ENCODE results near the gene VCPKMT.
"Not testable (repeated sequence)": the region's sequence is repeated elsewhere in the genome, so short reads cannot be mapped to it uniquely, and the experiment has no call there.

Gene VCPKMT

DNA sequence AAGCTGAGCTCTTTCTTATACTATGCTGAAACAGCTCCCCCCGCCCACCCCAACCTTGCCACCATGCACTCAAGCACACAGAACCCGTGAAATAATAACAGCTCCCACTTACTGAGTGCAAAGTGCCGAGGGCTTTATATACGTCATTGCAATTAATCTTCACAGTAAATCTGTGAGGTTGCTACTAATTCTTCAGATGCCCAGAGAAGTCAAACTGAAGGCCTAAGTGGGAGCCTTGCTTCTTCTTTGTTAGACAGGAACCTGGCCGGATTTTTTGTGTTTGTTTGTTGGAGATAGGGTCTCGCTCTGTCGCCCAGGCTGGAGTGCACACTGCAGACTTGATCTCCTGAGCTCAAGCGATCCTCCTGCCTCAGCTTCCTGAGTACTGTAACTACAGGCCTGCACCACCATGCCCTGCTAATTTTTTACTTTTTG is 34.0 kb downstream of the VCPKMT start:
- Histone ChIP-seq H3K4me3 (ENCODE audit: severe bottlenecking) (no peak overlapping the region), H3K27me3 (ENCODE audit: insufficient read depth, poor library complexity, severe bottlenecking) (no peaks in the 10 kb centered on the region), H3K9me3 (ENCODE audit: severe bottlenecking) (no peaks in the 10 kb centered on the region), H3K27ac (ENCODE audit: poor library complexity, severe bottlenecking) (peak overlapping the region; percentile 62), H3K36me3 (ENCODE audit: low read depth) (no peaks in the 10 kb centered on the region), H3K4me1 (ENCODE audit: insufficient read depth, poor library complexity, severe bottlenecking) (peaks cover 17% of the 10 kb centered on the region)
- peak; percentile 47 for ATAC-seq (ENCODE audit: low read depth)
- no peak for DNase-seq (ENCODE audit: low spot score)
- TF ChIP-seq, protein P1, sequence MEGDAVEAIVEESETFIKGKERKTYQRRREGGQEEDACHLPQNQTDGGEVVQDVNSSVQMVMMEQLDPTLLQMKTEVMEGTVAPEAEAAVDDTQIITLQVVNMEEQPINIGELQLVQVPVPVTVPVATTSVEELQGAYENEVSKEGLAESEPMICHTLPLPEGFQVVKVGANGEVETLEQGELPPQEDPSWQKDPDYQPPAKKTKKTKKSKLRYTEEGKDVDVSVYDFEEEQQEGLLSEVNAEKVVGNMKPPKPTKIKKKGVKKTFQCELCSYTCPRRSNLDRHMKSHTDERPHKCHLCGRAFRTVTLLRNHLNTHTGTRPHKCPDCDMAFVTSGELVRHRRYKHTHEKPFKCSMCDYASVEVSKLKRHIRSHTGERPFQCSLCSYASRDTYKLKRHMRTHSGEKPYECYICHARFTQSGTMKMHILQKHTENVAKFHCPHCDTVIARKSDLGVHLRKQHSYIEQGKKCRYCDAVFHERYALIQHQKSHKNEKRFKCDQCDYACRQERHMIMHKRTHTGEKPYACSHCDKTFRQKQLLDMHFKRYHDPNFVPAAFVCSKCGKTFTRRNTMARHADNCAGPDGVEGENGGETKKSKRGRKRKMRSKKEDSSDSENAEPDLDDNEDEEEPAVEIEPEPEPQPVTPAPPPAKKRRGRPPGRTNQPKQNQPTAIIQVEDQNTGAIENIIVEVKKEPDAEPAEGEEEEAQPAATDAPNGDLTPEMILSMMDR (IDR thresholded peaks at IDR 0.05; ENCODE audit: poor library complexity, severe bottlenecking): no peak

DNA sequence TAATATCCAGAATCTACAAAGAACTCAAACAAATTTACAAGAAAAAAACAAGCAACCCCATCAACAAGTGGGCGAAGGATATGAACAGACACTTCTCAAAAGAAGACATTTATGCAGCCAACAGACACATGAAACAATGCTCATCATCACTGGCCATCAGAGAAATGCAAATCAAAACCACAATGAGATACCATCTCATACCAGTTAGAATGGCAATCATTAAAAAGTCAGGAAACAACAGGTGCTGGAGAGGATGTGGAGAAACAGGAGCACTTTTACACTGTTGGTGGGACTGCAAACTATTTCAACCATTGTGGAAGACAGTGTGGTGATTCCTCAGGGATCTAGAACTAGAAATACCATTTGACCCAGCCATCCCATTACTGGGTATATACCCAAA is 37.3 kb downstream of the VCPKMT start:
- H3K27me3 ChIP-seq (ENCODE audit: insufficient read depth, poor library complexity, severe bottlenecking); H3K27ac ChIP-seq (ENCODE audit: poor library complexity, severe bottlenecking); DNase-seq (ENCODE audit: low spot score); H3K4me3 ChIP-seq (ENCODE audit: severe bottlenecking); ATAC-seq (ENCODE audit: low read depth); H3K36me3 ChIP-seq (ENCODE audit: low read depth); H3K9me3 ChIP-seq (ENCODE audit: severe bottlenecking): not testable (repeated sequence)
- H3K4me1 ChIP-seq (ENCODE audit: insufficient read depth, poor library complexity, severe bottlenecking): peaks cover 17% of the 10 kb centered on the region

DNA sequence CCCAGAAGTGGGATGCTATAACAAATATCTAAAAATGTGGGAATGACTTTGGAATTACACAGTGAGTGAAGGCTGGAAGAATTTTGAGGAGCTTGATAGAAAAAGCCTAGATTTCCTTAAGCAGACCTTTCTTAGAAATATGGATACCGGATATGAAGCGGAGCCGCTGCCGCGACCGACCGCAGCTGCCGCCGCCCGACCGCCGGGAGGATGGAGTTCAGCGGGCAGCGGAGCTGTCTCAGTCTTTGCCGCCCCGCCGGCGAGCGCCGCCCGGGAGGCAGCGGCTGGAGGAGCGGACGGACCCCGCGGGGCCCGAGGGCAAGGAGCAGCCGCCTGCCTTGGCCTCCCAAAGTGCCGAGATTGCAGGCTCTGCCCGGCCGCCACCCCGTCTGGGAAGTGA is 42.7 kb downstream of the VCPKMT start:
- not testable (repeated sequence) for H3K36me3 ChIP-seq (ENCODE audit: low read depth); H3K27ac ChIP-seq (ENCODE audit: poor library complexity, severe bottlenecking); ATAC-seq (ENCODE audit: low read depth); H3K27me3 ChIP-seq (ENCODE audit: insufficient read depth, poor library complexity, severe bottlenecking); H3K4me3 ChIP-seq (ENCODE audit: severe bottlenecking); H3K9me3 ChIP-seq (ENCODE audit: severe bottlenecking); H3K4me1 ChIP-seq (ENCODE audit: insufficient read depth, poor library complexity, severe bottlenecking); DNase-seq (ENCODE audit: low spot score)

DNA sequence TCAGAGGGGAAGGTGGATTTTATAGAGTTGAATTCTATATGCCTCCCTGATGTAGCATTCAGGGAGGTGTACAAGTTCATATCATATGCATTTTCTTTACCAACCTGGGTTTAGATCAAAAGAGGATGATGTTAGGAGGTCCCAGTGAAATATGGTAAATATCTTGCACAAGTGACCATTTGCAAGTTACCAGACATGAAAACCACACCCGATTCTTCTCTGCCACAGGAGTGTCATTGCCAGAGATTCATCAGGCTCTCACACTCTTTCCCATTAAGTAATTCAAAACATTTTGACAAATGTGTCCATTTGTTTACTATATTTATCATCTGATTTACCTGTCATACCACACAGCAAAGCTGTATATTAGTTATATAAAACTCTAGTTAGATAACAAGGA is 44.0 kb downstream of the VCPKMT start:
- Histone ChIP-seq H3K9me3 (ENCODE audit: severe bottlenecking) (no peaks in the 10 kb centered on the region), H3K27ac (ENCODE audit: poor library complexity, severe bottlenecking) (no peak overlapping the region), H3K4me1 (ENCODE audit: insufficient read depth, poor library complexity, severe bottlenecking) (peaks cover 9% of the 10 kb centered on the region), H3K4me3 (ENCODE audit: severe bottlenecking) (no peak overlapping the region), H3K36me3 (ENCODE audit: low read depth) (no peaks in the 10 kb centered on the region), H3K27me3 (ENCODE audit: insufficient read depth, poor library complexity, severe bottlenecking) (no peaks in the 10 kb centered on the region)
- TF ChIP-seq, protein P1 (IDR thresholded peaks at IDR 0.05; ENCODE audit: poor library complexity, severe bottlenecking): no peak
- ATAC-seq (ENCODE audit: low read depth) (no peak), DNase-seq (ENCODE audit: low spot score) (no peak)

DNA sequence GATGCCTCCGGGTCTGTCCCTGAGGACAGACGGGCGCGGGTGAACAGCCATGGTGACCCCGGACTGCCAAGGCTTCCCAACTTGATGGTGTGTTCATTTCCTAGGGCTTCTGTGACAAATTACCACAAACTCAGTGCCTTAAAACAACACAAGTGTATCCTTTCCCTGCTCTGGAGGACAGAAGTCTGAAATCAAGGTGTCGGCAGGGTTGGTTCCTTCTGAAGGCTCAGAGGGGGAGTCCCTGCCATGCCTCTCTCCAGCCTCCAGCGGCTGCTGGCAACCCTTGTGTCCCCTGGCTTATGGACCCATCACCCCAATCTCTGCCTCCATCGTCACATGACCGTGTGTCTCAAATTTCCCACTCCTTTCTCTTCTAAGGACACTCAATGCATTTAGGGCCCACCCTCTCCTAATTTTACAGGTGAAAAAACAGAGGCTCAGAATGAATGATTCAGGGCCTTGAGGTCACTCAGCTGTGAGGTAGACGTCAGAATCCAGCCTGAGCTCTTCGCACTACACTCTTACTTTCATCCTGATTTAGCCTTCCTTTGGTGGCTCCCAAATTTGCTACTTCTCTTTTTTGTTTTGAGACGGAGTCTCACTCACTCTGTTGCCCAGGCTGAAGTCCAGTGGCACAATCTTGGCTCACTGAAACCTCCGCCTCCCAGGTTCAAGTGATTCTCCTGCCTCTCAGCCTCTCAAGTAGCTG is 45.4 kb downstream of the VCPKMT start:
- no peaks in the 10 kb centered on the region for H3K27me3 ChIP-seq (ENCODE audit: insufficient read depth, poor library complexity, severe bottlenecking)
- ATAC-seq (ENCODE audit: low read depth): no peak
- no peak overlapping the region for H3K4me3 ChIP-seq (ENCODE audit: severe bottlenecking)
- no peaks in the 10 kb centered on the region for H3K36me3 ChIP-seq (ENCODE audit: low read depth)
- TF ChIP-seq, protein P1 (IDR thresholded peaks at IDR 0.05; ENCODE audit: poor library complexity, severe bottlenecking): no peak
- no peak for DNase-seq (ENCODE audit: low spot score)
- peaks cover 12% of the 10 kb centered on the region for H3K4me1 ChIP-seq (ENCODE audit: insufficient read depth, poor library complexity, severe bottlenecking)
- H3K9me3 ChIP-seq (ENCODE audit: severe bottlenecking): no peaks in the 10 kb centered on the region
- H3K27ac ChIP-seq (ENCODE audit: poor library complexity, severe bottlenecking): no peak overlapping the region

DNA sequence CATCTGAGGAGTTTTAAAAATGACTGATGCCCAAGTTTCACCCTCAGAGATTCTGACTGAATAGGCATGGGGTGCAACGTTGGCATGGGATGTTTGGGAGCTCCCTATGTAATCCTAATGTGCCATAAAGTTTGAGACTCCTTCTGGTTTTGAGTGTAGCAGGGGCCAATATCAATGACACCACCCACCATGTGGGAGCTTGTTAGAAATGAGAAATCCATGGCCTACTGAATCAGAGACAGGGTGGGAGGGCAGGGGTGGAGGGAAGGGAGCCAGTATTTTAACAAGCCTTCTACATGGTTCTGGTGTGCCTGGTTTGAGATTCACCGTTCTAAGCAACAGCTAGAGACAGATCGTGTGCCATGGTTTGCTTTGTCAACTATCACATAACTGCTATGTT is 46.1 kb downstream of the VCPKMT start:
- H3K4me1 ChIP-seq (ENCODE audit: insufficient read depth, poor library complexity, severe bottlenecking): peaks cover 12% of the 10 kb centered on the region
- ATAC-seq (ENCODE audit: low read depth): no peak
- TF ChIP-seq, protein P1 (IDR thresholded peaks at IDR 0.05; ENCODE audit: poor library complexity, severe bottlenecking): no peak

More for the DNA sequence above, 46.1 kb downstream of the VCPKMT start:
- Histone ChIP-seq H3K9me3 (ENCODE audit: severe bottlenecking) (no peaks in the 10 kb centered on the region), H3K36me3 (ENCODE audit: low read depth) (no peaks in the 10 kb centered on the region), H3K27ac (ENCODE audit: poor library complexity, severe bottlenecking) (no peak overlapping the region), H3K27me3 (ENCODE audit: insufficient read depth, poor library complexity, severe bottlenecking) (no peaks in the 10 kb centered on the region), H3K4me3 (ENCODE audit: severe bottlenecking) (no peak overlapping the region)
- no peak for DNase-seq (ENCODE audit: low spot score)

Measured in RWPE2 (cell line).